Cardiac muscle cell (in vitro differentiated cells and primary cell): ENCODE data around the gene PFN1. TPM values are rescaled to one million over a fixed set of nuclear protein-coding genes. Genes with fewer than 3 reads are reported as not detected.
A peak's percentile ranks its signal among the peaks of the same experiment; 100 is the strongest.
"Not testable (repeated sequence)": the region's sequence is repeated elsewhere in the genome, so short reads cannot be mapped to it uniquely, and the experiment has no call there.

ENCODE experiments used
- DNase-seq, 2 donors: peaks; one replicate each; pipeline versions ENCODE4 v3.0.0 to v3.0.0-alpha.2; 2010 to 2017; ENCODE audit warnings: low read depth in 1 of 2, low spot score in 1 of 2
- H3K27ac ChIP-seq: fragments of 200-600 bp; sonication (generic); 2 replicates; pipeline ENCODE4 v1.5.1; 2016
- H3K27me3 ChIP-seq: fragments of 200-600 bp; sonication (generic); 2 replicates; pipeline ENCODE4 v1.6.0; 2016; ENCODE audit warnings: control low read depth
- H3K36me3 ChIP-seq: fragments of 200-600 bp; sonication (generic); 2 replicates; pipeline ENCODE4 v1.5.1; 2016; ENCODE audit warnings: control low read depth
- H3K4me1 ChIP-seq: fragments of 200-600 bp; sonication (generic); 2 replicates; pipeline ENCODE4 v1.8.1; 2017; ENCODE audit warnings: low read depth, mild to moderate bottlenecking, mixed run types
- H3K4me3 ChIP-seq: fragments of 200-600 bp; sonication (generic); 2 replicates; pipeline ENCODE4 v1.5.1; 2016; ENCODE audit warnings: mild to moderate bottlenecking
- H3K9me3 ChIP-seq: fragments of 200-600 bp; sonication (generic); 2 replicates; pipeline ENCODE4 v1.5.1; 2017; ENCODE audit warnings: low read depth, mild to moderate bottlenecking, control low read depth
- CTCF ChIP-seq: IDR thresholded peaks from 2 replicates; pipeline ENCODE4 v1.5.1; 2012; ENCODE audit warnings: low read depth, mild to moderate bottlenecking, low read length
- polyA plus RNA-seq: library from polyadenylated mRNA; unstranded; fragments of >200 nt; fragmentation: Nextera tagmentation; extraction: Ambion mirVana; gene quantifications from 2 replicates; pipeline ENCODE4 v1.2.1, GENCODE V29; 2016
- total RNA-seq: library from RNA; depleted of rRNA; stranded (reverse); fragments of >200 nt; gene quantifications from 2 replicates; pipeline ENCODE4 v1.2.3, GENCODE V29; 2016

Gene PFN1
- total and polyA plus RNA-seq, 2 experiments from 2014 or later: 1,337 to 1,476 TPM

- peaks cover 11% of the 10 kb centered on the region for H3K36me3 ChIP-seq
- no peak overlapping the region for H3K4me3 ChIP-seq
- DNase-seq: peak in 1 of 2 donors; percentile 59
- peak overlapping the region; percentile 34 for H3K27ac ChIP-seq
- peak; percentile 58 for TF ChIP-seq CTCF
- H3K4me1 ChIP-seq: peaks cover 8% of the 10 kb centered on the region
- H3K27me3 ChIP-seq: no peaks in the 10 kb centered on the region
- no peaks in the 10 kb centered on the region for H3K9me3 ChIP-seq
Observed at GRCh38 chr17:4934173-4934979, 14.0 kb downstream of the PFN1 start.

GRCh38 chr17:4933646-4934045 lies 14.7 kb downstream of the PFN1 start:
- TF ChIP-seq CTCF: no peak
- DNase-seq: no peak
- Histone ChIP-seq H3K27ac (peak overlapping the region; percentile 34), H3K9me3 (no peaks in the 10 kb centered on the region), H3K4me1 (peaks cover 4% of the 10 kb centered on the region), H3K27me3 (no peaks in the 10 kb centered on the region), H3K36me3 (peaks cover 11% of the 10 kb centered on the region), H3K4me3 (no peak overlapping the region)

DNA sequence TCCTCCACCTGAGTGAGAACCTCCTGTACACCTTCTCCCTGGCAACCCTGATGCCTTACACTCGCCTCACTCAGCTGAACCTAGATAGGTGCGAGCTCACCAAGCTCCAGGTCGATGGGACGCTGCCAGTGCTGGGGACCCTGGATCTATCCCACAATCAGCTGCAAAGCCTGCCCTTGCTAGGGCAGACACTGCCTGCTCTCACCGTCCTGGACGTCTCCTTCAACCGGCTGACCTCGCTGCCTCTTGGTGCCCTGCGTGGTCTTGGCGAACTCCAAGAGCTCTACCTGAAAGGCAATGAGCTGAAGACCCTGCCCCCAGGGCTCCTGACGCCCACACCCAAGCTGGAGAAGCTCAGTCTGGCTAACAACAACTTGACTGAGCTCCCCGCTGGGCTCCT lies 15.6 kb downstream of the PFN1 start:
- Histone ChIP-seq H3K9me3 (no peaks in the 10 kb centered on the region), H3K4me1 (no peaks in the 10 kb centered on the region), H3K27me3 (no peaks in the 10 kb centered on the region), H3K36me3 (peaks cover 7% of the 10 kb centered on the region), H3K27ac (no peak overlapping the region), H3K4me3 (no peak overlapping the region)
- no peak for TF ChIP-seq CTCF
- no peak for DNase-seq

DNA sequence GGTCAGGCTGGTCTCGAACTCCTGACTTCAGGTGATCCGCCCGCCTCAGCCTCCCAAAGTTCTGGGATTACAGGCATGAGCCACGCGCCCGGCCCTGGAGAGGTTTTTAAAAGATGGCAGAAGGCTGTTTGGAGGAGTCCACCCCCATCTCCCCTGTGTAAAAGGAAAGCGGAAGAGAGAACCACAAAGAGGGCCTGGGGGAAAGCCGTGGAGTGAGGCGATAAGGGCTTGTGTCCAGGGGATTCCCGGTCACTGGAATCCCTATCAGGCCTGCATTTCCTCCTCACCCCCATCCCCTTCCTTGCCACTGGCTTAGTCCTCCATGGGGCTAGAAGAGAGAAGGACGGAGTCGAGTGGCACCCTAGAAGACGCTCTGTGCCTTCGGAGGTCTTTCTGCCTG lies 16.4 kb downstream of the PFN1 start, which contains the start of gene GP1BA:
Gene GP1BA, plus strand, starts transcription at position 315 of the 400 bp plus-strand sequence. CDS start 328 bp downstream, outside the sequence.
- Histone ChIP-seq H3K9me3 (no peaks in the 10 kb centered on the region), H3K4me3 (no peak within 1 kb of the TSS), H3K27ac (no peak within 1 kb of the TSS), H3K27me3 (no peaks in the 10 kb centered on the region), H3K4me1 (no peaks in the 10 kb centered on the region), H3K36me3 (no peaks in the 10 kb centered on the region)
- no peak for TF ChIP-seq CTCF
- no peak for DNase-seq

- H3K4me3 ChIP-seq: no peak overlapping the region
- no peak for DNase-seq
- no peak overlapping the region for H3K27ac ChIP-seq
- H3K36me3 ChIP-seq: no peaks in the 10 kb centered on the region
- no peaks in the 10 kb centered on the region for H3K27me3 ChIP-seq
- no peak for TF ChIP-seq CTCF
- H3K4me1 ChIP-seq: no peaks in the 10 kb centered on the region
- no peaks in the 10 kb centered on the region for H3K9me3 ChIP-seq
Observed at GRCh38 chr17:4928881-4929280, 19.4 kb downstream of the PFN1 start.

DNA sequence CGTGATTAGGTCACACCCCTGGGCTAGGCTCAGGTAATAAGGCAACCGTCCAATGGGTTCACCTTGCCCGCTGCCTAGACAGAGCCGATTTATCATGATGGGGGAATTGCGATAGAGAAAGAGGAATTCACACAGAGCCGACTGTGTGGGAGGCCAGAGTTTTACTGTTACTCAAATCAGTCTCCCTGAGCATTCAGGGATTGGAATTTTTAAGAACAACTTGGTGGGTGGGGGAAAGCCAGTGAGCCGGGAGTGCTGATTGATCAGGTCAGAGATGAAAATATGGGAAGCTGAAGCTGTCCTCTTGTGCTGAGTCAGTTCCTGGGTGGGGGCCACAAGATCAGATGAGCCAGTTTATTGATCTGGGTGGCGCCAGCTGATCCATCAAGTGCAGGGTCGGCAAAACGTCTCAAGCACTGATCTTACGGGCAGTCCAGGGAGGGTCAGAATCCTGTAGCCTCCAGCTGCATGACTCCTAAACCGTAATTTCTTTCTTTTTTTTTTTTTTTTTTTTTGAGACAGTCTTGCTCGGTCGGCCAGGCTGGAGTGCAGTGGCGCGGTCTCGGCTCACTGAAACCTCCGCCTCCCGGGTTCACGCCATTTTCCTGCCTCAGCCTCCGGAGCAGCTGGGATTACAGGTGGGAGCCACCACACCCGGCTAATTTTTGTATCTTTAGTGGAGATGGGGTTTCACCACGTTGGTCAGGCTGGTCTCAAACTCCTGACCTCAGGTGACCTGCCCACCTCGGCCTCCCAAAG lies 21.6 kb downstream of the PFN1 start:
- not testable (repeated sequence) for H3K36me3 ChIP-seq, H3K27ac ChIP-seq, H3K4me3 ChIP-seq, H3K9me3 ChIP-seq, DNase-seq, H3K27me3 ChIP-seq, H3K4me1 ChIP-seq
